Naive thymus-derived CD8-positive, alpha-beta T cell (primary cell): ENCODE data around the gene BPTF. TPM values are rescaled to one million over a fixed set of nuclear protein-coding genes. Genes with fewer than 3 reads are reported as not detected.
"Not testable (repeated sequence)": the region's sequence is repeated elsewhere in the genome, so short reads cannot be mapped to it uniquely, and the experiment has no call there.

Source experiments
- ATAC-seq, 2 donors: fragments of 150-1000 bp; cut with Tn5 transposase in 1 of 2; sonication (Bioruptor Pico), chemical (Tn5 transposase) in 1 of 2; 1 replicate in 1 of 2; 2 replicates in 1 of 2; pipeline ENCODE4 v1.10.0; 2021; ENCODE audit warnings: mild to moderate bottlenecking in 2 of 2, moderate library complexity in 2 of 2
- POLR2A ChIA-PET: fragments of 350-600 bp; sonication (Branson Sonifier 250); formaldehyde crosslinking; loops from one replicate; lab custom pipeline; 2021; ENCODE audit warnings: antibody characterized with exemption; lab: Charles Lee
- DNase-seq, 10 donors: peaks; one replicate each; pipeline versions ENCODE4 v3.0.0 to v3.0.0-alpha.2; 2020 to 2022
- H3K27ac Mint-ChIP-seq, 10 donors: one replicate each; pipeline ENCODE4 v1.8.0; 2020 to 2022; ENCODE audit warnings: mild to moderate bottlenecking in 10 of 10, mixed read lengths in 10 of 10, moderate library complexity in 4 of 10, inconsistent platforms in 1 of 10
- H3K27me3 Mint-ChIP-seq, 5 donors: one replicate each; pipeline ENCODE4 v1.8.0; 2021 to 2022; ENCODE audit warnings: mixed read lengths in 5 of 5
- H3K36me3 Mint-ChIP-seq, 3 donors: one replicate each; pipeline ENCODE4 v1.8.0; 2020 to 2022; ENCODE audit warnings: mixed read lengths in 3 of 3, mild to moderate bottlenecking in 2 of 3, inconsistent platforms in 1 of 3
- H3K4me1 Mint-ChIP-seq, 4 donors: one replicate each; pipeline ENCODE4 v1.8.0; 2021 to 2022; ENCODE audit warnings: mixed read lengths in 4 of 4
- H3K4me3 Mint-ChIP-seq, 10 donors: one replicate each; pipeline ENCODE4 v1.8.0; 2020 to 2022; ENCODE audit warnings: mild to moderate bottlenecking in 10 of 10, mixed read lengths in 10 of 10, moderate library complexity in 6 of 10, inconsistent platforms in 1 of 10
- H3K9me3 Mint-ChIP-seq, 9 donors: one replicate each; pipeline ENCODE4 v1.8.0; 2020 to 2022; ENCODE audit warnings: mixed read lengths in 9 of 9, mild to moderate bottlenecking in 3 of 9, inconsistent platforms in 1 of 9, moderate library complexity in 1 of 9
- polyA plus RNA-seq, 3 donors: library from polyadenylated mRNA; unstranded; fragments of 300-500 nt; fragmentation: Illumina TruSeq; gene quantifications; one replicate each; pipeline ENCODE4 v1.2.3, GENCODE V29; 2021
- total RNA-seq, 8 experiments: library from RNA in 2 of 8; stranded (reverse) in 2 of 8; gene quantifications; one replicate each; pipeline ENCODE4 v1.2.3 and lab custom pipeline; 2021 to 2026

The BPTF gene
- total and polyA plus RNA-seq, 5 experiments from 2014 or later = 9.9 to 194 (median 18.8) TPM

GRCh38 chr17:67982034-67982640 lies 156.8 kb downstream of the BPTF start:
- H3K4me3 Mint-ChIP-seq = no peak overlapping the region
- H3K27me3 Mint-ChIP-seq = no peaks in the 10 kb centered on the region
- no peaks in the 10 kb centered on the region for H3K9me3 Mint-ChIP-seq
- H3K36me3 Mint-ChIP-seq = peaks cover 0 to 46% (median 4%) of the 10 kb centered on the region in 3 donors
- H3K27ac Mint-ChIP-seq = no peak overlapping the region
- H3K4me1 Mint-ChIP-seq = peaks cover 0 to 2% (median 0%) of the 10 kb centered on the region in 4 donors
- DNase-seq = no peak
- ATAC-seq = no peak
- POLR2A ChIA-PET = interaction anchor here (0.6 kb wide), 1 partner anchor 39 kb away, joined by 7 read pairs; no protein-coding TSS in a partner anchor

- Mint-ChIP-seq H3K36me3 (peaks cover 0 to 41% (median 4%) of the 10 kb centered on the region in 3 donors), H3K4me1 (peaks cover 0 to 2% (median 0%) of the 10 kb centered on the region in 4 donors), H3K4me3 (no peak overlapping the region), H3K9me3 (no peaks in the 10 kb centered on the region), H3K27me3 (no peaks in the 10 kb centered on the region), H3K27ac (peak overlapping the region in 1 of 10 donors; percentile 43)
- POLR2A ChIA-PET = no interaction called here
- DNase-seq (no peak), ATAC-seq (no peak)
Measured at GRCh38 chr17:67982686-67983382, 157.5 kb downstream of the BPTF start.

- H3K9me3 Mint-ChIP-seq = no peaks in the 10 kb centered on the region
- H3K27ac Mint-ChIP-seq = peak overlapping the region in 1 of 10 donors; percentile 69
- H3K36me3 Mint-ChIP-seq = peaks cover 0 to 36% (median 4%) of the 10 kb centered on the region in 3 donors
- peaks cover 0 to 2% (median 0%) of the 10 kb centered on the region in 4 donors for H3K4me1 Mint-ChIP-seq
- no peak overlapping the region for H3K4me3 Mint-ChIP-seq
- ATAC-seq (no peak), DNase-seq (no peak)
- POLR2A ChIA-PET = no interaction called here
- no peaks in the 10 kb centered on the region for H3K27me3 Mint-ChIP-seq
Measured at GRCh38 chr17:67983383-67983688, 158.0 kb downstream of the BPTF start.

GRCh38 chr17:67990909-67991308 lies 165.6 kb downstream of the BPTF start:
- ATAC-seq (no peak), DNase-seq (no peak)
- H3K27me3 Mint-ChIP-seq = peaks cover 5 to 11% (median 8%) of the 10 kb centered on the region in 5 donors
- no peak overlapping the region for H3K27ac Mint-ChIP-seq
- POLR2A ChIA-PET = interaction anchor here (0.6 kb wide), 1 partner anchor 41 kb away, joined by 6 read pairs; no protein-coding TSS in a partner anchor
- no peaks in the 10 kb centered on the region for H3K9me3 Mint-ChIP-seq
- H3K36me3 Mint-ChIP-seq = no peaks in the 10 kb centered on the region
- peak overlapping the region in 1 of 10 donors; percentile 59 for H3K4me3 Mint-ChIP-seq
- H3K4me1 Mint-ChIP-seq = peaks cover 14 to 28% (median 22%) of the 10 kb centered on the region in 4 donors

- DNase-seq (peak in 1 of 10 donors; percentile 18), ATAC-seq (no peak)
- H3K4me1 Mint-ChIP-seq = peaks cover 15 to 35% (median 30%) of the 10 kb centered on the region in 4 donors
- peak overlapping the region; percentile 58 to 92 (median 80) for H3K27ac Mint-ChIP-seq
- H3K27me3 Mint-ChIP-seq = peaks cover 9 to 19% (median 14%) of the 10 kb centered on the region in 5 donors
- POLR2A ChIA-PET = interaction anchor here (0.8 kb wide), 1 partner anchor 27 kb away, joined by 6 read pairs; no protein-coding TSS in a partner anchor
- H3K4me3 Mint-ChIP-seq = peak overlapping the region; percentile 82 to 96 (median 90)
- no peaks in the 10 kb centered on the region for H3K36me3 Mint-ChIP-seq
- H3K9me3 Mint-ChIP-seq = no peaks in the 10 kb centered on the region
Measured at GRCh38 chr17:67992548-67993152, 167.3 kb downstream of the BPTF start.

GRCh38 chr17:67993153-67993997 lies 168.1 kb downstream of the BPTF start:
- peaks cover 15 to 35% (median 30%) of the 10 kb centered on the region in 4 donors for H3K4me1 Mint-ChIP-seq
- H3K36me3 Mint-ChIP-seq = no peaks in the 10 kb centered on the region
- peaks cover 9 to 19% (median 14%) of the 10 kb centered on the region in 5 donors for H3K27me3 Mint-ChIP-seq
- peak overlapping the region; percentile 84 to 97 (median 92) for H3K4me3 Mint-ChIP-seq
- POLR2A ChIA-PET = interaction anchor here (0.5 to 3.5 kb wide), 3 partner anchors 26 to 298 kb away, joined by 4 to 13 read pairs (median 5); partner anchors contain the start of gene ARSG
- ATAC-seq (peak; percentile 61 to 75), DNase-seq (peak; percentile 41 to 79 (median 67))
- no peaks in the 10 kb centered on the region for H3K9me3 Mint-ChIP-seq
- peak overlapping the region; percentile 63 to 92 (median 84) for H3K27ac Mint-ChIP-seq

GRCh38 chr17:67993998-67994361 lies 168.7 kb downstream of the BPTF start:
- Mint-ChIP-seq H3K4me3 (peak overlapping the region; percentile 80 to 97 (median 88)), H3K27me3 (peaks cover 9 to 21% (median 14%) of the 10 kb centered on the region in 5 donors), H3K4me1 (peaks cover 15 to 35% (median 30%) of the 10 kb centered on the region in 4 donors), H3K9me3 (no peaks in the 10 kb centered on the region), H3K27ac (peak overlapping the region in 9 of 10 donors; percentile 49 to 91 (median 81)), H3K36me3 (no peaks in the 10 kb centered on the region)
- ATAC-seq (no peak), DNase-seq (no peak)
- POLR2A ChIA-PET = interaction anchor here (0.5 to 3.5 kb wide), 3 partner anchors 25 to 298 kb away, joined by 4 to 13 read pairs (median 5); partner anchors contain the start of gene ARSG

- Mint-ChIP-seq H3K4me3 (peak overlapping the region; percentile 80 to 97 (median 88)), H3K27ac (peak overlapping the region in 2 of 10 donors; percentile 49 to 82)
Measured at GRCh38 chr17:67994817-67995569, 169.7 kb downstream of the BPTF start.

GRCh38 chr17:67995570-67996263 lies 170.4 kb downstream of the BPTF start:
- DNase-seq (peak in 7 of 10 donors; percentile 12 to 60 (median 28)), ATAC-seq (peak; percentile 25 to 32)
- Mint-ChIP-seq H3K36me3 (no peaks in the 10 kb centered on the region), H3K9me3 (no peaks in the 10 kb centered on the region), H3K4me1 (peaks cover 15 to 35% (median 30%) of the 10 kb centered on the region in 4 donors), H3K27ac (peak overlapping the region in 6 of 10 donors; percentile 1 to 80 (median 43)), H3K27me3 (peaks cover 9 to 21% (median 14%) of the 10 kb centered on the region in 5 donors), H3K4me3 (peak overlapping the region; percentile 83 to 97 (median 89))
- POLR2A ChIA-PET = interaction anchor here (3.5 kb wide), 1 partner anchor 24 kb away, joined by 13 read pairs; no protein-coding TSS in a partner anchor

More at GRCh38 chr17:67994817-67995569, 169.7 kb downstream of the BPTF start:
- peaks cover 15 to 35% (median 30%) of the 10 kb centered on the region in 4 donors for H3K4me1 Mint-ChIP-seq
- H3K36me3 Mint-ChIP-seq = no peaks in the 10 kb centered on the region
- H3K9me3 Mint-ChIP-seq = no peaks in the 10 kb centered on the region
- peaks cover 9 to 21% (median 14%) of the 10 kb centered on the region in 5 donors for H3K27me3 Mint-ChIP-seq
- POLR2A ChIA-PET = interaction anchor here (3.5 kb wide), 1 partner anchor 24 kb away, joined by 13 read pairs; no protein-coding TSS in a partner anchor
- ATAC-seq (no peak), DNase-seq (no peak)

GRCh38 chr17:67996301-67997171 lies 171.2 kb downstream of the BPTF start, which contains the start of gene C17orf58:
Gene C17orf58 (minus strand): TSS chr17:67996469. CDS start chr17:67996198, 271 bp downstream.
- Mint-ChIP-seq H3K27me3 (peaks cover 9 to 21% (median 14%) of the 10 kb centered on the region in 5 donors), H3K27ac (peak within 1 kb of the TSS in 6 of 10 donors; percentile 21 to 80 (median 46)), H3K4me1 (peaks cover 15 to 35% (median 30%) of the 10 kb centered on the region in 4 donors), H3K4me3 (peak within 1 kb of the TSS; percentile 83 to 97 (median 89))
- not testable (repeated sequence) for H3K9me3 Mint-ChIP-seq, H3K36me3 Mint-ChIP-seq, ATAC-seq, DNase-seq
- POLR2A ChIA-PET = interaction anchor here (0.6 to 3.5 kb wide), 2 partner anchors 11 to 23 kb away, joined by 4 to 13 read pairs; no protein-coding TSS in a partner anchor
